K562 (cell line): Measurements from ENCODE around the gene NT5C1B. TPM values are rescaled to one million over a fixed set of nuclear protein-coding genes. Genes with fewer than 3 reads are reported as not detected.

ENCODE experiments used
- ATAC-seq: fragments of 200-7000 bp; cut with Tn5 transposase; 3 replicates; pipeline ENCODE4 v1.9.1; 2020; ENCODE audit warnings: moderate library complexity
- BruUV-seq: library from RNA; stranded (reverse); fragments of 400-500 nt; replicated peaks from 2 replicates; lab custom pipeline; 2021; lab: Mats Ljungman, UMichigan
- CTCF ChIA-PET: fragments of 300-600 bp; formaldehyde crosslinking; extraction: SDS; loops from one replicate; lab custom pipeline; 2021; ENCODE audit warnings: low intra/inter-chr PET ratio; lab: Yijun Ruan, JAX
- POLR2A ChIA-PET: fragments of 300-600, 350-650 bp; sonication (Branson Sonifier 250); formaldehyde crosslinking; extraction: SDS; loops from one replicate; lab custom pipeline; 2021; ENCODE audit warnings: antibody characterized with exemption, inconsistent platforms; lab: Yijun Ruan, JAX
- DNase-seq, 4 experiments: peaks; one replicate each; pipeline versions ENCODE4 v3.0.0 to v3.0.0-alpha.2; 2011 to 2018; ENCODE audit warnings: low spot score in 3 of 4, mixed read lengths in 3 of 4; ENCODE audit errors: extremely low read depth in 1 of 4
- FAIRE-seq: peaks from 2 replicates; lab custom pipeline; 2011; peaks lifted over from hg19 to GRCh38; lab: Jason Lieb, UNC
- H2AFZ ChIP-seq: 2 replicates; pipeline ENCODE4 v1.6.0; 2011; ENCODE audit warnings: low read depth, low read length, control low read depth, inconsistent platforms
- H3K27ac ChIP-seq: fragments of 200-600 bp; 3 replicates; pipeline ENCODE4 v1.8.0; 2011; ENCODE audit warnings: low read depth, mild to moderate bottlenecking, control low read depth, inconsistent platforms, low read length, moderate library complexity, mixed read lengths; ENCODE audit errors: extremely low read depth
- H3K27me3 ChIP-seq, 2 experiments: fragments of 300-600 bp in 1 of 2; 2 replicates in 1 of 2; 3 replicates in 1 of 2; pipeline versions ENCODE4 v1.6.0 to v1.8.0; 2011; ENCODE audit warnings: inconsistent platforms in 2 of 2, low read length in 2 of 2, mild to moderate bottlenecking in 1 of 2, mixed read lengths in 1 of 2, moderate library complexity in 1 of 2; ENCODE audit not compliant: control insufficient read depth in 2 of 2, insufficient read depth in 2 of 2
- H3K36me3 ChIP-seq: fragments of 300-600 bp; 3 replicates; pipeline ENCODE4 v1.8.0; 2011; ENCODE audit warnings: mild to moderate bottlenecking, low read length, inconsistent platforms; ENCODE audit not compliant: control insufficient read depth, insufficient read depth
- H3K4me1 ChIP-seq, 2 experiments: fragments of 200-600 bp in 1 of 2; replicated peaks in 1 of 2; 2 replicates in 1 of 2; 3 replicates in 1 of 2; pipeline versions ENCODE4 v1.5.1 to v1.8.0; 2011; ENCODE audit warnings: inconsistent platforms in 2 of 2, low read length in 2 of 2, mild to moderate bottlenecking in 1 of 2, mixed read lengths in 1 of 2, moderate library complexity in 1 of 2; ENCODE audit not compliant: control insufficient read depth in 2 of 2, insufficient read depth in 2 of 2
- H3K4me2 ChIP-seq: 2 replicates; pipeline ENCODE4 v1.6.1; 2011; ENCODE audit warnings: low read length, control low read depth, inconsistent platforms, mixed read lengths; ENCODE audit not compliant: insufficient read depth
- H3K4me3 ChIP-seq: fragments of 200-600 bp; sonication (generic), shearing (Covaris generic); 2 replicates; pipeline ENCODE4 v1.5.1; 2016; ENCODE audit warnings: control low read depth, inconsistent platforms
- H3K79me2 ChIP-seq: fragments of 200-600 bp; 3 replicates; pipeline ENCODE4 v1.8.0; 2011; ENCODE audit warnings: low read length, inconsistent platforms; ENCODE audit not compliant: control insufficient read depth, insufficient read depth
- H3K9ac ChIP-seq, 2 experiments: 2 replicates each; pipeline versions ENCODE4 v1.6.0 to v1.6.1; 2011; ENCODE audit warnings: low read depth in 2 of 2, low read length in 2 of 2, control low read depth in 1 of 2, inconsistent platforms in 1 of 2, mild to moderate bottlenecking in 1 of 2, mixed read lengths in 1 of 2; ENCODE audit not compliant: insufficient read depth in 1 of 2
- H3K9me1 ChIP-seq: one replicate; pipeline ENCODE4 v1.6.0; 2011; ENCODE audit warnings: inconsistent platforms, mild to moderate bottlenecking, low read length, moderate library complexity; ENCODE audit not compliant: control insufficient read depth, insufficient read depth
- H3K9me3 ChIP-seq: replicated peaks from 2 replicates; pipeline ENCODE4 v1.5.1; 2011; ENCODE audit warnings: low read depth, low read length, inconsistent platforms; ENCODE audit not compliant: control insufficient read depth, insufficient read depth
- H4K20me1 ChIP-seq: replicated peaks from 2 replicates; pipeline ENCODE4 v1.6.1; 2011; ENCODE audit warnings: low read length, inconsistent platforms, mixed read lengths; ENCODE audit not compliant: control insufficient read depth, insufficient read depth
- MXI1 ChIP-seq: IDR thresholded peaks from 2 replicates; pipeline ENCODE4 v1.6.1; 2011; ENCODE audit warnings: low read depth, mild to moderate bottlenecking, improper control_type of control experiment, low read length
- POU5F1 ChIP-seq: fragments of 150-350 bp; IDR thresholded peaks from 2 replicates; pipeline ENCODE4 v1.6.1; 2014; ENCODE audit warnings: borderline replicate concordance, low read length, low read depth, mild to moderate bottlenecking; ENCODE audit not compliant: partially characterized antibody
- ZNF140 ChIP-seq: fragments of 250-450 bp; sonication (Bioruptor Pico); IDR thresholded peaks from 2 replicates; pipeline ENCODE4 v1.8.0; 2021; ENCODE audit warnings: moderate library complexity, mild to moderate bottlenecking, inconsistent platforms
- ZNF77 ChIP-seq: fragments of 250-450 bp; sonication (Bioruptor Pico); IDR thresholded peaks from 2 replicates; pipeline ENCODE4 v1.5.0; 2020
- WGBS: fragments of 100-300 bp; shearing (Covaris generic); methylation state at CpG from one replicate; pipeline ENCODE4 v1.1.6; 2016; ENCODE audit warnings: low coverage, mixed read lengths; ENCODE audit not compliant: insufficient coverage; ENCODE audit errors: missing lambda C conversion rate; 5-methylcytosine and 5-hydroxymethylcytosine counted together
- in situ Hi-C: fragments of 300-500 bp; cut with MboI; formaldehyde crosslinking; loops from 4 replicates; pipeline ENCODE4 v1.15.0; 2018; ENCODE audit warnings: inconsistent platforms, mixed read lengths
- intact Hi-C: fragments of 100-400 bp; cut with micrococcal nuclease; formaldehyde crosslinking; loops from 2 replicates; pipeline ENCODE4 v1.14.2; 2022
- polyA plus RNA-seq, 8 experiments: library from polyadenylated mRNA; depleted of rRNA in 4 of 8; stranded (reverse) in 5 of 8; unstranded in 3 of 8; fragments of >200 nt; fragmentation: Nextera tagmentation in 2 of 8; fragmentation: Illumina TruSeq in 1 of 8; extraction: Ambion mirVana in 2 of 8; extraction: Trizol in 1 of 8; gene quantifications; 2 replicates each; pipeline versions ENCODE4 v1.2.1 to v1.2.3, GENCODE V29; 2011 to 2014; ENCODE audit warnings: inconsistent platforms in 1 of 8, missing spikeins in 1 of 8
- total RNA-seq, 7 experiments: library from RNA; depleted of rRNA in 6 of 7; stranded (reverse); fragments of >200 nt in 6 of 7; fragmentation: Illumina TruSeq in 2 of 7; extraction: Trizol in 2 of 7; gene quantifications; 2 replicates each; pipeline versions ENCODE4 v1.2.1 to v1.2.3, GENCODE V29; 2011 to 2021; ENCODE audit warnings: low replicate concordance in 1 of 7
- TF ChIP-seq, protein P1 (sequence below): sonication (generic); formaldehyde crosslinking; IDR thresholded peaks from 2 replicates; pipeline ENCODE4 v1.8.0; 2023; ENCODE audit warnings: mild to moderate bottlenecking, missing genetic modification reagents

The NT5C1B gene
- total and polyA plus RNA-seq, 9 of the 15 experiments (the other 6 are each of a cell fraction or from before 2014, with no cell fraction given): 0.07 TPM; not detected in 8

DNA sequence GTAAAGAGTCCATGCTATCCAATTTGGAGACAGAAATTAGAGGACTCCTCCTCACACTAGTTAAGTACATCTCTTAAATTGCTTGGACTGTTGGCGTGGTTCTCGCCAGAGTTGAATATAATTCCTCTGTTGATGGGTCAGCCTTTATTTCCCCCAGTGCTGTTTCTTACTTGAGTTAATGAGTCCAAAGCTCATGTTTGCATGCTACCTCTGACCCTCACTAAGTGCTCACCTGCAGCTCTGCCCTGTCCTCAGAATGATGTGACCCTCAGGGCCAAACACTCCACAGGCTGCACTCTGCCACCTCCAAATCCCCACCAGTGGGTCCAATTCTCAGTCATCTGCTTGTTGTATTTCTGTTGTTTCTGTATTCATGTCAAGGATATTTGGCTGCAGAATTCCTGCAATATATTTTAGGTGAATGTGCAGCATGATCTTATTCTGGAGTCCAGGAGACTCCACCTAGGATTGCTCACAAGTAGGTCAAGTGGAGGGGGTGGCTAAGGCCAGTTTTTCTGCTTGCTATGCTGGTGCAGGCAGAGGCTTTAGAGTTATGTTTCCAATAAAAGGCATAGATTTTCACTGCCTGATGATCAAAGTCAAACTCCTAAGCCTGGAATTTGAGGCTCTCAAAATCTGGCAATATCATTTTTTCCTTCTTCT, 66.8 kb downstream of the NT5C1B start:
- in situ Hi-C loops (loop anchor here (5.0 kb wide), 1 partner anchor 1340 kb away; no protein-coding TSS in a partner anchor), intact Hi-C loops (loop anchor here (5.0 kb wide), 2 partner anchors 85 to 135 kb away; no protein-coding TSS in a partner anchor)
- Histone ChIP-seq H4K20me1 (no peaks in the 10 kb centered on the region), H3K4me3 (no peak overlapping the region), H2AFZ (no peak overlapping the region), H3K9ac (no peak overlapping the region), H3K27me3 (peaks cover 0 to 6% of the 10 kb centered on the region in 2 experiments; a peak in 2 of 5 replicates), H3K9me1 (no peaks in the 10 kb centered on the region), H3K4me1 (no peaks in the 10 kb centered on the region), H3K4me2 (no peak overlapping the region), H3K36me3 (no peaks in the 10 kb centered on the region), H3K27ac (no peak overlapping the region), H3K79me2 (no peaks in the 10 kb centered on the region), H3K9me3 (no peaks in the 10 kb centered on the region)
- ChIA-PET POLR2A (interaction anchor here (0.6 kb wide), 1 partner anchor 823 kb away, joined by 3 read pairs; no protein-coding TSS in a partner anchor), CTCF (interaction anchor here (4.5 kb wide), 1 partner anchor 840 kb away, joined by 18 read pairs; no protein-coding TSS in a partner anchor)
- no TSS peak for BruUV-seq
- DNase-seq (no peak), ATAC-seq (no peak), FAIRE-seq (no peak)
- 0% methylated on average over 2 of the region's 2 CpGs for WGBS
- no peak for TF ChIP-seq POU5F1
- TF ChIP-seq, protein P1, sequence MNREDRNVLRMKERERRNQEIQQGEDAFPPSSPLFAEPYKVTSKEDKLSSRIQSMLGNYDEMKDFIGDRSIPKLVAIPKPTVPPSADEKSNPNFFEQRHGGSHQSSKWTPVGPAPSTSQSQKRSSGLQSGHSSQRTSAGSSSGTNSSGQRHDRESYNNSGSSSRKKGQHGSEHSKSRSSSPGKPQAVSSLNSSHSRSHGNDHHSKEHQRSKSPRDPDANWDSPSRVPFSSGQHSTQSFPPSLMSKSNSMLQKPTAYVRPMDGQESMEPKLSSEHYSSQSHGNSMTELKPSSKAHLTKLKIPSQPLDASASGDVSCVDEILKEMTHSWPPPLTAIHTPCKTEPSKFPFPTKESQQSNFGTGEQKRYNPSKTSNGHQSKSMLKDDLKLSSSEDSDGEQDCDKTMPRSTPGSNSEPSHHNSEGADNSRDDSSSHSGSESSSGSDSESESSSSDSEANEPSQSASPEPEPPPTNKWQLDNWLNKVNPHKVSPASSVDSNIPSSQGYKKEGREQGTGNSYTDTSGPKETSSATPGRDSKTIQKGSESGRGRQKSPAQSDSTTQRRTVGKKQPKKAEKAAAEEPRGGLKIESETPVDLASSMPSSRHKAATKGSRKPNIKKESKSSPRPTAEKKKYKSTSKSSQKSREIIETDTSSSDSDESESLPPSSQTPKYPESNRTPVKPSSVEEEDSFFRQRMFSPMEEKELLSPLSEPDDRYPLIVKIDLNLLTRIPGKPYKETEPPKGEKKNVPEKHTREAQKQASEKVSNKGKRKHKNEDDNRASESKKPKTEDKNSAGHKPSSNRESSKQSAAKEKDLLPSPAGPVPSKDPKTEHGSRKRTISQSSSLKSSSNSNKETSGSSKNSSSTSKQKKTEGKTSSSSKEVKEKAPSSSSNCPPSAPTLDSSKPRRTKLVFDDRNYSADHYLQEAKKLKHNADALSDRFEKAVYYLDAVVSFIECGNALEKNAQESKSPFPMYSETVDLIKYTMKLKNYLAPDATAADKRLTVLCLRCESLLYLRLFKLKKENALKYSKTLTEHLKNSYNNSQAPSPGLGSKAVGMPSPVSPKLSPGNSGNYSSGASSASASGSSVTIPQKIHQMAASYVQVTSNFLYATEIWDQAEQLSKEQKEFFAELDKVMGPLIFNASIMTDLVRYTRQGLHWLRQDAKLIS: no peak
- no peak for TF ChIP-seq ZNF140
- no peak for TF ChIP-seq ZNF77 (CRISPR knock-in tag)
- no peak for TF ChIP-seq MXI1
